ENCODE data around the gene FGF14.
"Not testable (repeated sequence)": the region's sequence is repeated elsewhere in the genome, so short reads cannot be mapped to it uniquely, and the experiment has no call there.

FGF14 gene

DNA sequence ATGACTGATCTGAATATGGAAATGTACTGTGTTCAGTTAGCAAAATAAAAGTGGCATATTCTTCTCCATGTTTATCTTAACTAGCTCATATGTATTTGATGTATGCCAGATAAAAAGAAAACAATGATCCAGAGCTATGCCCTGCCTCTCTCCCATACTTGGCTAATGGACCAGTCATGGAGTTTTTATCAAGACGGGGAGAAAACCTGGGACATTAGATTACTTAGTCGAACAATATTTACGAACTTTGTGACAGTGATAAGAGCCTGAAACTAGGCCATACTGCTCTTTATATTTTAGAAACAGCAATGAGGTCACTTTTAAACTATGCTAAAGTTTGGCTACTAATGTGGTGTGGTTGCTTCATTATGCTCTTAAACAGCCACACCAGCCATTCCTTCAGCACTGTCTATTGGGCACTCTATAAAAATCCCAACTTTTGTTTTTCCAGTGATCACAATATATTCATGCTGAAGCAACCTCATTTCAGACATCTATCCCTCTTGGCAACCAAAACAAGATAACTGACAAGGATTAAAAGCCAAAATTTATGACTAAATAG is 265.0 kb downstream of the FGF14 start:
- DNase-seq (ENCODE audit: low read depth, low spot score) = no peak

DNA sequence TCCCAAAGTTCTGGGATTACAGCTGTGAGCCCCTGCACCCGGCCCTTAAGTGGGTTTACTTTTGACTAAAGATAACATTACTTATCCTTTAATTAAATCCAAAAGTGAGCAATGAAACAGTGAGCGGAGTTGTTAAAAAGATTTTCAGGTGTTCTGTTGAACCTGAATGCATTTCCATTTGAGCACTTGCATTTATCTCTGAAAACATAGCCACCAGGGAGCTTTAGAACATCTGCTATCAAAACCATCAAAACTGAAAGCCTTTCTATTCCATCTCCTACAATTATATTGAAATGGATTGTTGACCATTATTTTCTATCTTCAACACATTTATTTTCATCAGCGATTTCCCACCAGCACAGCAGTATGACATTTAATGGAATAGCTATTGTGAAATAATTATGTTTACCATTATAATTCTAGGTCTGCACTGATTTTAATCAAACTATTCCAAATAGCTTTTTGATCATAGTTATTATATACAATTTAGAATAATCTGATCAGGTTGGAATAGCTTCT is 269.0 kb downstream of the FGF14 start:
- DNase-seq (ENCODE audit: low read depth, low spot score) = no peak

DNA sequence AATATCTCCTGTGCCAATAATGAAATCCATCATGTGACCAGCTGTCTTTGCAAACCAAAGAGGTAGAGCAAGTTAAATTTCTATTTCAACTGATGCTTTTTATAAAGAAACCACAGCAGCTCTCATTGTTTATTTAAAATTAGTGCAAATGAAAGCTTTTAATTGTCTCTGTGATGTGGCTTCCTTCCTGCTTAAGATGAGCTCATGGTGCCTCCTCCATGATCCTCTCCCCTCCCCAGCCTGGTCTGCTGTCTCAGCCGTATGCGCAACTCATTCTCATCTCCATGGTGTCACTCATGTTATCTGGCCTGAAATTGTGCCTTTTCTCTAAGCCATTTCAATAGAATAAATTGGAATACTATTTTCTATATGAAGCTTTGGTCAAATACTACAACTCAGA is 270.6 kb downstream of the FGF14 start:
- no peak for DNase-seq (ENCODE audit: low read depth, low spot score)

DNA sequence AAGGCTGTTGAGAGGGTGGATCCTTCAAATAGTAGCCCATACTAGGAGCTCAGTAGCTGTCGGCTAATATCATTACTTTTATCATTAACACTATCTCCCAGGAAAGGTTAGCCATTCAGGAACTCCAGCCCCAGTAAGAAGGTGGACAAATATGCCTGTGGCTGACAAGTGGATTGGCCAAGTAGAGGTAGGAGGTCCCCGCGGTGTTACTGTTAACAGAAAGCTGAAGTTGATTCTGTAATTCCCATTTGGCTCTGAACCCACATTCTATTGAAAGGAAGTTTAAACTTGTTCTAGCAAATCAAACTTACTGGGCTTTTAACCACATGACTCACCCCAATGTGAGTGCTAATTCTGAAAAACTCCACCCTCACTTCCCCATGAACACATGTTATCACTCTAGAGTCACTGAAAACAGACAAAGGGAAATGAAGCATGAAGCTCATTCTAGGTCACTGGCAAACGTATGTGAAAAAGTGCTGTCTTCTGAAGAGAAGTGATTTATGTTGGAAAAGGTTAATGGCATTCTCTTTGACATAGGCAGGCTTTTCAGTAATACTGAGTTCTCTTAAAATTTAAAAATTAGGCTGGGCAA is 273.5 kb downstream of the FGF14 start:
- no peak for DNase-seq (ENCODE audit: low read depth, low spot score)

DNA sequence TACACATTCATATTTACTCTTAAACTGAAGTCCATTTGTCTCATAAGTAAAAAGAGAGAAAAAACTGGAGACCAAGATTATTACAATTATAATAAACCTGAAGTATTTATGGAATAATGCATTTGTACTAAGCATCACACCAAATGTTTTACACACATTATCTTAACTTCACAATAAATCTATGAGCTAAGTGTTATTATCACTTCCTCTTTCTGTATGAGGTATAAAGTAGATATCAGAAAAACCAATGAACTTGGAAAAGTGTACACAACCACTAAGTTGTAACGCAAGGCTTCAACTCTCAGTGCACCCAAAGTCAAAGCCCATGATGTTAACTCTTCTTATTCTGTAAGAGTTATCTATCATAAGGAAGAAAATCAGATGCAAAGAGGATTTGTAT is 274.7 kb downstream of the FGF14 start:
- no peak for DNase-seq (ENCODE audit: low read depth, low spot score)

DNA sequence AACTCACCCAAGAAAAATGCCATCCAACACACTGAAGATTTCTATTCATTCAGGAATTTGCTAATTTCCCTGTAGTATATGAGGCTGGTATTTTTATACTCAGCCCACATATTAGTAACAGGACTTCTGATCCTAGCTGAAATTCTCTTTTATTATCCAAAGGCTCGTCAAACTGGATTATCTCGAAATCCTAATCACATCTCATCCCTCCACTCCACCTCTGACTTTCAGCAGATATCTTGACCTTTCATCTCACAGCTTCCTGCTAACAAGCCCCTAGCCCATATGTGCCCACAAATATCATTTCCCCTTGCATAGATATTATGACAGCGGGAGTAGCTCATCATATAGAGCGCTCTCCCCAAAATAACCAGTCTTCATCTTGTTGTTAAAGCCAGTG is 279.7 kb downstream of the FGF14 start:
- DNase-seq (ENCODE audit: low read depth, low spot score) = no peak

DNA sequence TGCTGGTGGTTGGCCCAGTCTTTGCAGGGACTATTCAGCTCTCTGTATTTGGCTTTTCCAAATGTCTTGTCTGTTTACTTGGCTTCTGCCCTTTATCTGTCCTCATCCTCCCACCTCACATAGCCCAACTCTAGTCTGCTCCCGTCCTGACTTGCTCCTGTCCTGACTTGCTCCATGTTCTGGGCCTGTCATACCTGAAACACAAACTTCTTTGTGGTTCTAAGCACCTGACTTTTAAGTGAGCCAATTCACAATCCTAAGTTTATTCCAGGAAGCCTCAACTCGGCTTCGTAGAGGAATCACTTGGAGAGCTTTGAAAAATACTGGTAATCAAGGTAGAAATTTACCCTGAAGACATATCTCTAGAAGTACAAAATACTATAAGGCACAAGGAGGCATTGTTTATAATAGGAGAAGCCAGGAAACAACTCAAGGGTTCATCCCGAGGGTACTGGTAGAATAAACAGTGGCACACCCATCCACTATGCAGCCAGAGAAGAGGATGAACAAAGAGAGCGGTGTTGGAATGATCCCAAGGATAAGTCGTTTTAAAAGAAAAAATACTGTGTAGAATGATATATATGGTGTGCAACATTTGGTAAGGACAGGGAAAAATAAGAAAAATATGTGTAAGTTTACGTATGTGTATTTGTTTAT is 284.5 kb downstream of the FGF14 start:
- DNase-seq (ENCODE audit: low read depth, low spot score) = no peak

DNA sequence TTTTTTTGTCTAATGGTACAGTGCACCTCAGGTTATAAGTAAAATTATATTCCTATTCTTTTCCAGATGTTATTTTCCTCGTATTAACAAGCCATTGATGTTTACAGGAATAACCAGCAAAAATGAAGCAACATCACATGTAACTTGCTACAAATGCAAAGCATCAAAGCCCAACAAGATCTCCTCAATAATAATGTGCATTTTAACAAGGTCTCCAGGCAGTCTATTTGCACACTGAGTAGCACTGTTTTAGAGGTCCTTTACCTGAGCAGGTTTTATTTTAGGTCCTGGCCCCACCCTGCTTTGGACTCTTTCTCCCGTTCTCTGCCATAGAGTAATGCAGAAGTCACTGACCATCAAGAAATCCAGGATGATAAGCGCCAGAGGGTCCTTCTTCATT is 298.4 kb downstream of the FGF14 start:
- no peak for DNase-seq (ENCODE audit: low read depth, low spot score)

DNA sequence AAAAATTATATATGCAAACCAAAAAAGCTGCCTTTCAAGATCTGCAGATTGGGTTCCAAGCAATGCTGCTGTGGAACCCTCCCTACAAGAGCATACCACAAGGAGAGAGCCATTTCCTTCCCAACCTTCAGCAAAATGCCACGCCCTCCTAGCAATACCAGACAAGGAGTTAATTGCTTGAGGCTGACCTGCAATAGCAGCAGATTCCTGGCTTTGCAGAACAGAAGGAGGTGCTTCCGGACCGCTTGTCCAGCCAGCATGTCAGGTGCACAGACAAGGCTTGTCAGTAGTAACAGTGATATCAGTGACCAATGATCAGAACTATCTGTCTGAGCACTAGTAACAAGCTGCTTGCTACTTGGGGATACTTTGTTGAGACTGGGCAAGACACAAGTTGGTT is 301.6 kb downstream of the FGF14 start:
- no peak for DNase-seq (ENCODE audit: low read depth, low spot score)

DNA sequence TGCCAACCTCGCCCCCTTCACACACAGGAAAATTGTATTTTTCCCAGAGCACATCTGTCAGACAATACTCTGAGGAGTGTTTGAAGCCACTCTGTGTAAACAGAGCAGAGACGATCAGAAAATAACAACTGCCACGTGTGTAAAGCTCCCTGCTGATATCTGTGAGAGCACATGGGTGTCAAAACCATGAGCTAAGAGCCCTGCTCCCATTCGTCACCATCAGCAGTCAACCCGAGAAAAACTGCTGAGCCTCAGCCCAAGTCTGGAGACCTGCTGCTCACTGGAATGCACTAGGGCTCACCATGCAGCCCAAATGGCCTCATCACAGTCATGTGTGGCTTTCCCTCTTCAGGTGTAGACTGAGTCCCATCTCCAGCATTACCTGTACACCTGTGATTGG is 304.1 kb downstream of the FGF14 start:
- DNase-seq (ENCODE audit: low read depth, low spot score) = no peak

DNA sequence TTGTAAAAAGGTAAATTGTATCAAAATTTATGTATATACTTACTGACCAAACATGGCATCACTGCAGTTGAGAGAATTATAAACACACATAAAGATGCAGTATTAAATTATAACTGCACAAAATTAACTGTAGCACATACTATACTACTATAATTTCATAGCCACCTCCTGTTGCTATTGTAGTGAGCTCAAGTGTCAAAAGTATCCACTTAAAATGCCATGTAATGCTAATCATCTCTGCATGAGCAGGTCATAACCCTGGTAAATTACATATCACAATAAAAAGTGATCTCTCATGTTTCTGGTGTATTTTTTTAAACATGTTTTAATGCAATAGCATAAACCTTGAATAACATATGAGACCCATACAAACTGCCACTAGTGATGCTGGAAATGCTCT is 308.6 kb downstream of the FGF14 start:
- not testable (repeated sequence) for DNase-seq (ENCODE audit: low read depth, low spot score)

DNA sequence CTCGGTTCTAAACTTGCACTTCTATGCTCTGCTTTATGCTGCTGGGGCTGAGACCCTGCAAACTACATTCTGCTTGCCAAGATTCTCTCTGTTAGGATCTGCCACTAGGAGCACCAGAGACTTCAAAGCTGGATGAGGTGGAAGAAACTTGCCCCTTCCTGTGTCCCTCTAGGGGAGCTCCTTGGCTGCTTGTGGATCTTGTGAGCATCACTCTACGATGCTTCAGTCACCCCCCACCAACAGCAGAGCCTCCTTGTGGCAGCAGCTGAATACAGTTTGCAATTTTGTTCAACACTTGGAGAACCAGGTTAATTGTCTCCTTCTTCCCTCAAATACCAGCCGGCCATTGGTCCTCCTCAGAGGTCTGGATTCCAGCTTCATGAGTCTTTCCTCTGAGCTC is 310.6 kb downstream of the FGF14 start:
- peak; percentile 89 for DNase-seq (ENCODE audit: low read depth, low spot score)

DNA sequence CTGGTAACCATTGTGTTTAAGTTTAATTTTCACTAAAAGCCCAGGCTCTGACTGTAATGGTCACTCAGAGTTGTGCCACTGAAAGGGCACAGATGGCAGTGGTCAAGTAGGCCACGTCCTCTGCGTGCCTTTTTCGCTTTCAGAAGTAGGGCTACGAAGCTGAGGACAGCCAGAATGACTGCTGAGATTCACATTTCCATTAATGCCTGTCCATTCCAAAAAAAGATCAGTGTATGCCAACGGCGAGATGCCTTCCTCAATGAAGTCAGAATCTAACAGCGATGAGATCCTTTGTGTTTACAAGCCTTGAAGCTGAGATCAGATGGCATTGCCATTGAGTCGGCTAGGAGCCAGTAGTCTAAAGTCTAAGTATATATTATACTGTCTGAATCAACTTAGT is 311.3 kb downstream of the FGF14 start:
- DNase-seq (ENCODE audit: low read depth, low spot score) = no peak

DNA sequence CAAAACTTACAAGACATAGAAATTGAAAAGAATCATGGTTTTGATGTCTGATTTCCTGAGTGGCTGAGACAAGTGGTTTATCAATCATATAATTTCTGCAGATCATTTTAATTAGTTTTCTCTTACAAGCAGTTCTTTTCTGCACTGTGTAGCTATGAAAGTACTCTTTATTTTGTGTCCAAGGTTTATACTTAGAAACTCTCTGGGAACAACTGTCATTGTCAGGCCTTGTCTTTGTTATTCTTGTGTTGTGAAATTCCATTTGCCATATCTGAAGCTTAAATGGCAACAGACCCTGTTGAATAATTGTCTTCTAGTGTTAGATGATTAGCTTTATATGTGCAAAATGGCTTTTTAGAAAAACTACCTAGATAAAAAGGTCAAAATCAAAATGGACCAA is 312.1 kb downstream of the FGF14 start:
- no peak for DNase-seq (ENCODE audit: low read depth, low spot score)

DNA sequence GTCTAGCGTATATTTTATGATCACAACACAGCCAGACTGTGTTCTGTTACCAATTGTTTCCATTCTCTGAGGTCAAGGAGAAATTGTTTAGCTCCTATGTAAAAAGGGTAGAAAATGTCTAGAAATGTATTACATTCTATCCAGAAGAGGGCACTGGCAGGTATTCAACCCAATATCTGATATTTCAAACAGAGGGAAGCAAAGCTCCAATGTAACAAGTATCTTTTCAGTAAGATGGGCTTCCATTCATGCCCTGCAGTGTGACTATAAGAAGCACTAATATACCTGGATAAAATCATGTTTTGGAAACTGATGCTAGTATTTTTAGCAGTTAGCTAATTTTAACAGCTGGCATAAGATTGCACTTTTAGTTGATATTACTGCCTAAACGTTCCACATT is 312.7 kb downstream of the FGF14 start:
- no peak for DNase-seq (ENCODE audit: low read depth, low spot score)

DNA sequence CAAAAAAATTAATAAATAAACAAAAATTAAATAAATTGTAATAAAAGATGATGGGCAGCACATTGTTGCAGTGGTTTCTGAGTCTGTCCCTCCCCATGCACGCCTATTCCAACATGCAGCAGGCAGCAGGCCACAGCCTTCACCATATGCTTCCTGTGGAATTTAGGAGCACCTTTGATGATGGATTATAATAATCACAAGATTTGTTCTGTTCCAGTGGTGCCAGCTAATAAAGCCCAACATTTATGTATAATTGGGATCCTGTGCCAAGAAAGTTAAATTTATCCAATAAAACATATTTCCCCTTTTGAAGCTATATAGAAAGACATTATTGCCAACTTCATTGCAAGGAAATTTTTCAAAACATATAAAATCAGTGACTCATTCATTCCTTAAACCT is 328.6 kb downstream of the FGF14 start:
- no peak for DNase-seq (ENCODE audit: low read depth, low spot score)

DNA sequence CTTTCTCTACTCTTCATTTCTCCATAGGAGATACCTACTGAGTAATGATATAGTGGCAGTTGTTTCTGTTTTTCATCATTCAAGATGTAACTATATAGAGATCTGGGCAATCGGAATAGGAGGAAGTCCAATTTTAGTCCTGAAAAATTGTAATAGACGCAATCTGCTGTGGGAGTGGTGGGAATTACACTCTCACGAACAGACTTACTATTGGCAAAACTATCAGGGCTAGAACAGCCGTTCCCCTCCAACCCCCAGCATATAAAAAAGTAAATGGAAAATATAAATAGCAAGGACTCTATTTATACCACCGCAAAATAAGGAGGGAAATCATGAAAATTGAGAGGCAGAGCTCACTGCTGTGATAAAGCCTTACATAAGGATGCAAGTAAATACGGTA is 330.1 kb downstream of the FGF14 start:
- no peak for DNase-seq (ENCODE audit: low read depth, low spot score)

DNA sequence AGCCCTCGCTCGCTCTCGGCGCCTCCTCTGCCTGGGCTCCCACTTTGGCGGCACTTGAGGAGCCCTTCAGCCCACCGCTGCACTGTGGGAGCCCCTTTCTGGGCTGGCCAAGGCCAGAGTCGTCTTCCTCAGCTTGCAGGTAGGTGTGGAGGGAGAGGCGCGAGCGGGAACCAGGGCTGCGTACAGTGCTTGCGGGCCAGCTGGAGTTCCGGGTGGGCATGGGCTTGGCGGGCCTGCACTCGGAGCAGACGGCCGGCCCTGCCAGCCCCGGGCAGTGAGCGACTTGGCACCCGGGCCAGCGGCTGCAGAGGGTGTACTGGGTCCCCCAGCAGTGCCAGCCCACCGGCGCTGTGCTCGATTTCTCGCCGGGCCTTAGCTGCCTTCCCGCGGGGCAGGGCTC is 333.5 kb downstream of the FGF14 start:
- DNase-seq (ENCODE audit: low read depth, low spot score) = not testable (repeated sequence)

DNA sequence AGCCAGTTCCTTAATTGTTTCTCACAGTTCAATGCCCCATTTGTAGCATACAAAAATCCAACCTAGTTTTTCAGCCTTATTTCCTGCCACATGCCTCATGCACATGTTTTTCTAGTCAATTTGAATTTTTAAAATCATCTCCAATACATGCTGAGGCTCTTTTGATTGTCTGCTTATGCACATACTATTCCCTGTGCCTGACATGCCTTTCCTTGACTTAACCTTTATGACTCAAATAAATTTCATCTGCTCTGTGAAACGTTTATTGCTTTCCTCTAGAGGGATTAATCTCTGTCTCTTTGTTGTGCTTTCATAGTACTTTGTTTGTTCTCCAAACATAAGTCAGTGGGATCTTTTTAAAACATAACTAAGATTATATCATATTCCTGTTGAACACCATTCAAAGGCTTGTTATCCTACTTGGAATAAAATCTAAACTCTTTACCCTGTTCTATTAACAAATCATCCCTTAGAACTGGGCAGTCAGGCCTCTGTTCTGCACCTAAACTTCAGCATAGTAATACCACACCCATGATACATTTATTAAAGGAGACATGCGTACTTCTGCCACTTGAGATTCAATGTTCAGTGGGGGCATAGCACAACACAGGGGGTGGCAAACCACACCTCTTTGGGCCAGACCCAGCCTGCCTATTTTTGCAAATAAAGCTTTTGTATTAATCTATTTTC is 346.6 kb downstream of the FGF14 start:
- no peak for DNase-seq (ENCODE audit: low read depth, low spot score)

DNA sequence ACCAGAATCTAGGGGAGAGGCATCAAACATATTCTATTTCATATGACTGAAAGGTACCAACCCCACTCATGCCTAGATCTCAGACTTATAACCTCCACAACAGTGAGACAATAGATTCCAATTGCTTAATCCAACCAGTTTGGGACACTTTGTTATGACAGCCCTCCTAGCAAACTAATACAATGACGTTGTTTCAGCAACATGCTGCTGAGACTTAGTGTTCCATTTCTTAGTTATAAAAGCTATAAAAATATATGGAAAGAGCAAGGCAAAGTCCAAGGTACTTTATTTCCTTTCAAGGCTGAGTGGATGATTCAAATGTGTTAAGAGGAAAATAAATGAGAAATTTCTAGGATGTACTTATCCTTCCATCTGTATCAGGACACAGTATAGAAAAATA is 352.0 kb downstream of the FGF14 start:
- DNase-seq (ENCODE audit: low read depth, low spot score) = no peak

DNA sequence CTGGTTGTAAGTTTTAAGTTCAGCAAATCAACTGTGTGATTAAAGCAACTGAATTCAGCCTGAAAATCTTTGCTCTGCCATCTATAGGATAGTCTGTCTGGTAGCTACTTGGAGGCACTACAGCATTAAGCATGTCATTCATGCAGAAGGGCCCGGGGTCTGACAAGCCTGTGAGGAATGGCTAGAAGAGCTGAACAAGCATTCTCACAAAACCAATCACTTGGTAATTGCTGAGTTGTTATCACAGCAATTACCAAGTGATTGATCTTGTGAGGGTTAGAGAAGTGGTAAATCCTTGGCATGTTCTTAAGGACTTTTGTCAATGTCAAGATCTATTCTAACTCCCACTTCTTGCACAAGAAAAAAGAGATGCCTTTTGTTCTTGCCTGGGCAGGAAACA is 356.1 kb downstream of the FGF14 start:
- no peak for DNase-seq (ENCODE audit: low read depth, low spot score)

DNA sequence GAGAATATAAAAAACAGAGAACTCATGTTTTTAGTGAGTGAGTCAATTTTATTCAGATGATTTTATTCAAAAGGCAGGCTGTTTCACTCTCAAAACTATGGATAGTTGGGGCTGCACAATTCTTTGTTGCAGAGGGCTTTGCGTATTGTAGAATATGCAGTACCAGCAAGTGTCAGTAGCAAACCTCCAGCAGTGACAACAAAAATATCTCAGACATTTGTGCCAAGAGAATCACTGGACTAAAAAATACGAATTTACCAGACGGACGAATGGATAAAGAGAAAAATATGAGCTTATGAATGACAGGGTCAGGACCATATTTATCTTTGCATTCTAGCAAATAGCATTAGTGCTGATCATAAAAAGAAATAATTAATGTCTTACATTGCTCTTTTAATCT is 359.1 kb downstream of the FGF14 start:
- no peak for DNase-seq (ENCODE audit: low read depth, low spot score)

DNA sequence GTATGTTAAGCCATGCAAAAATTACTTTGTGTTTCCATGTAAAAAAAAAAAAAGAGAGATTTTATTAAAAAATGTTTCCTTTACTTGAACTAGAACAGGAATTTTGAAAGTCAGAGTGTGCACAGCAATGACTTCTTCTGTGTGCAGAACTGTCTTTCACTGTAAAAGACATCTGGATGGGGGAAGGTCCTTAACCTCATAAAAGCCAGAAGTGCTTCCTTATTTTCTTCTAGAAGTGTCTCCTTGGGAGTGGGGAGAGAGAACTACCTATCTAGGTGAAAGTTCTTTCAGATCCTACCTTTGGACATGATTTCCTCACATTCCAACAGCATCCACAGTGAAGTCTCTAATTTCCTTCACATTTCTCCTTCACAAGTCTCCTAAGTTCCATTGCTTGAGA is 360.3 kb downstream of the FGF14 start:
- DNase-seq (ENCODE audit: low read depth, low spot score) = no peak

All from iPS DF 19.7 (cell line).